IMR-90 (cell line): ENCODE measurements around the gene HUNK. TPM values are rescaled to one million over a fixed set of nuclear protein-coding genes. Genes with fewer than 3 reads are reported as not detected.

Source experiments
- ATAC-seq: fragments of 200-7000 bp; cut with Tn5 transposase; 2 replicates; pipeline ENCODE4 v1.9.1; 2020; ENCODE audit warnings: low read depth, mild to moderate bottlenecking, moderate library complexity
- BruUV-seq: library from RNA; stranded (reverse); fragments of 400-500 nt; replicated peaks from 2 replicates; lab custom pipeline; 2021; lab: Mats Ljungman, UMichigan
- CTCF ChIA-PET: fragments of 300-600 bp; formaldehyde crosslinking; extraction: SDS; loops from one replicate; lab custom pipeline; 2021; ENCODE audit warnings: antibody characterized with exemption; lab: Yijun Ruan, JAX
- POLR2A ChIA-PET: fragments of 300-600 bp; sonication (Branson Sonifier 250); formaldehyde crosslinking; loops from one replicate; lab custom pipeline; 2022; ENCODE audit warnings: antibody characterized with exemption; ENCODE audit not compliant: unreplicated experiment; lab: Charles Lee
- DNase-seq: peaks from one replicate; pipeline ENCODE4 v3.0.0; 2013
- H2AFZ ChIP-seq: replicated peaks from 2 replicates; pipeline ENCODE3; 2013; ENCODE audit warnings: low read length, mild to moderate bottlenecking; ENCODE audit not compliant: poor library complexity
- H2AK5ac ChIP-seq: 2 replicates; pipeline ENCODE4 v1.6.1; 2013; ENCODE audit warnings: low read depth, low read length, inconsistent platforms
- H2AK9ac ChIP-seq: replicated peaks from 2 replicates; pipeline ENCODE3; 2013; ENCODE audit warnings: mild to moderate bottlenecking, low read depth, low read length, moderate library complexity; ENCODE audit not compliant: poor library complexity
- H2BK120ac ChIP-seq: 2 replicates; pipeline ENCODE4 v1.6.1; 2013; ENCODE audit warnings: low read depth, low read length, inconsistent platforms
- H2BK15ac ChIP-seq: 3 replicates; pipeline ENCODE4 v1.6.1; 2013; ENCODE audit warnings: low read depth, low read length, inconsistent platforms
- H2BK20ac ChIP-seq: 2 replicates; pipeline ENCODE4 v1.6.1; 2013; ENCODE audit warnings: low read depth, mild to moderate bottlenecking, inconsistent platforms, low read length, moderate library complexity
- H2BK5ac ChIP-seq: 2 replicates; pipeline ENCODE4 v1.6.1; 2013; ENCODE audit warnings: mild to moderate bottlenecking, low read depth, low read length, inconsistent platforms; ENCODE audit not compliant: poor library complexity, severe bottlenecking
- H3K14ac ChIP-seq: replicated peaks from 2 replicates; pipeline ENCODE4 v1.6.1; 2013; ENCODE audit warnings: low read depth, low read length, inconsistent platforms
- H3K18ac ChIP-seq: 2 replicates; pipeline ENCODE4 v1.6.1; 2013; ENCODE audit warnings: low read depth, low read length, control low read depth
- H3K23ac ChIP-seq: 2 replicates; pipeline ENCODE4 v1.6.1; 2013; ENCODE audit warnings: low read depth, low read length, inconsistent platforms
- H3K27ac ChIP-seq: 2 replicates; pipeline ENCODE4 v1.5.1; 2013; ENCODE audit warnings: mild to moderate bottlenecking, control low read depth, low read length; ENCODE audit not compliant: insufficient read depth
- H3K27me3 ChIP-seq: 2 replicates; pipeline ENCODE4 v1.6.1; 2013; ENCODE audit warnings: low read length; ENCODE audit not compliant: control insufficient read depth, insufficient read depth
- H3K36me3 ChIP-seq: 2 replicates; pipeline ENCODE4 v1.6.1; 2013; ENCODE audit warnings: low read length, mixed read lengths; ENCODE audit not compliant: control insufficient read depth, insufficient read depth
- H3K4ac ChIP-seq: 2 replicates; pipeline ENCODE4 v1.6.1; 2013; ENCODE audit warnings: low read depth, low read length, inconsistent platforms
- H3K4me1 ChIP-seq: 2 replicates; pipeline ENCODE4 v1.6.1; 2013; ENCODE audit warnings: low read length, mixed read lengths; ENCODE audit not compliant: control insufficient read depth, insufficient read depth
- H3K4me2 ChIP-seq: 2 replicates; pipeline ENCODE4 v1.6.1; 2013; ENCODE audit warnings: low read depth, mild to moderate bottlenecking, control low read depth, low read length, moderate library complexity
- H3K4me3 ChIP-seq: 2 replicates; pipeline ENCODE4 v1.5.1; 2013; ENCODE audit warnings: low read depth, mild to moderate bottlenecking, control low read depth, low read length, moderate library complexity; ENCODE audit not compliant: insufficient read depth
- H3K56ac ChIP-seq: 2 replicates; pipeline ENCODE4 v1.6.1; 2013; ENCODE audit warnings: low read length, inconsistent platforms; ENCODE audit not compliant: insufficient read depth; ENCODE audit errors: extremely low read depth
- H3K79me1 ChIP-seq, 2 experiments: 2 replicates each; pipeline ENCODE4 v1.6.1; 2013; ENCODE audit warnings: low read length in 2 of 2, inconsistent platforms in 1 of 2, low read depth in 1 of 2
- H3K9ac ChIP-seq: 2 replicates; pipeline ENCODE4 v1.6.1; 2013; ENCODE audit warnings: low read depth, low read length, control low read depth
- H3K9me1 ChIP-seq: 2 replicates; pipeline ENCODE4 v1.6.1; 2013; ENCODE audit warnings: low read length, inconsistent platforms; ENCODE audit not compliant: insufficient read depth
- H3K9me3 ChIP-seq: 2 replicates; pipeline ENCODE4 v1.6.1; 2013; ENCODE audit warnings: low read length; ENCODE audit not compliant: control insufficient read depth, insufficient read depth
- H4K20me1 ChIP-seq: 2 replicates; pipeline ENCODE4 v1.6.1; 2013; ENCODE audit warnings: low read length, inconsistent platforms; ENCODE audit not compliant: insufficient read depth
- H4K5ac ChIP-seq: 2 replicates; pipeline ENCODE4 v1.6.1; 2013; ENCODE audit warnings: mild to moderate bottlenecking, low read depth, low read length, control low read depth
- H4K8ac ChIP-seq, 2 experiments: 2 replicates each; pipeline ENCODE4 v1.6.1; 2013; ENCODE audit warnings: low read depth in 2 of 2, low read length in 2 of 2, control low read depth in 1 of 2, inconsistent platforms in 1 of 2
- H4K91ac ChIP-seq: 2 replicates; pipeline ENCODE4 v1.6.1; 2013; ENCODE audit warnings: low read depth, low read length, inconsistent platforms; ENCODE audit not compliant: insufficient read depth
- RAD21 ChIP-seq: IDR thresholded peaks from 2 replicates; pipeline ENCODE4 v1.6.1; 2012; ENCODE audit warnings: low read length, improper control_type of control experiment
- WGBS, 2 experiments: methylation state at CpG; one replicate each; pipeline versions ENCODE4 v1.1.5 to v1.1.7; 2013; ENCODE audit warnings: missing lambda C conversion rate in 2 of 2; ENCODE audit not compliant: insufficient read length in 1 of 2; ENCODE audit errors: extremely low coverage in 2 of 2; 5-methylcytosine and 5-hydroxymethylcytosine counted together
- dilution Hi-C: fragments of 300-500 bp; cut with HindIII; formaldehyde crosslinking; loops from one replicate; pipeline ENCODE4 v1.14.3; 2018; ENCODE audit warnings: low sequenced_read_pairs; ENCODE audit not compliant: unreplicated experiment
- in situ Hi-C: fragments of 300-500 bp; cut with MboI; formaldehyde crosslinking; loops from 3 replicates; pipeline ENCODE4 v1.14.3; 2019; ENCODE audit warnings: low sequenced_read_pairs, inconsistent platforms, mixed read lengths
- intact Hi-C: fragments of 100-400 bp; cut with micrococcal nuclease; formaldehyde crosslinking; loops from 2 replicates; pipeline ENCODE4 v1.10.0; 2022
- polyA plus RNA-seq, 3 experiments: library from polyadenylated mRNA; depleted of rRNA; stranded (reverse); fragments of >200 nt; gene quantifications; 2 replicates each; pipeline ENCODE4 v1.2.3, GENCODE V29; 2012; ENCODE audit warnings: low replicate concordance in 1 of 3
- total RNA-seq: library from RNA; depleted of rRNA; stranded (reverse); fragments of >200 nt; gene quantifications from 2 replicates; pipeline ENCODE4 v1.2.3, GENCODE V29; 2012

The HUNK gene
- total and polyA plus RNA-seq, 2 of the 4 experiments (the other 2 are of a cell fraction) = 1.0 to 2.0 TPM

GRCh38 chr21:32034850-32035249 is 162.0 kb downstream of the HUNK start:
- Histone ChIP-seq H2BK15ac (no peak overlapping the region), H3K4me1 (no peaks in the 10 kb centered on the region), H4K91ac (no peak overlapping the region), H2BK120ac (no peak overlapping the region), H2BK5ac (no peak overlapping the region), H4K5ac (no peak overlapping the region), H4K8ac (no peak overlapping the region), H3K4ac (no peak overlapping the region), H3K9me3 (no peaks in the 10 kb centered on the region), H2AFZ (no peak overlapping the region), H3K4me2 (no peak overlapping the region), H3K9me1 (no peaks in the 10 kb centered on the region), H3K23ac (no peak overlapping the region), H3K56ac (no peak overlapping the region), H2AK9ac (no peak overlapping the region), H2BK20ac (no peak overlapping the region), H3K14ac (no peak overlapping the region), H3K27ac (no peak overlapping the region), H3K27me3 (peaks cover 4% of the 10 kb centered on the region; the same call in 1 of the 2 replicates), H2AK5ac (no peak overlapping the region), H3K4me3 (no peak overlapping the region), H3K9ac (no peak overlapping the region), H3K36me3 (no peaks in the 10 kb centered on the region), H3K79me1 (no peaks in the 10 kb centered on the region), H4K20me1 (no peaks in the 10 kb centered on the region), H3K18ac (no peak overlapping the region)
- TF ChIP-seq RAD21 = no peak
- intact Hi-C loops = no loop called here
- ChIA-PET POLR2A (no interaction called here), CTCF (no interaction called here)
- in situ Hi-C loops = no loop called here
- no peak for DNase-seq
- ATAC-seq = no peak
- no TSS peak for BruUV-seq
- dilution Hi-C loops = no loop called here
- no CpG with 5 or more reads among the region's 5 CpGs for WGBS, 2 experiments
